ENCODE data around the gene ACKR3. TPM values are rescaled to one million over a fixed set of nuclear protein-coding genes. Genes with fewer than 3 reads are reported as not detected.

ACKR3 gene
- total and polyA plus RNA-seq, 2 donors (not counting 1 experiment from before 2014, with no cell fraction given) = 0.17 to 1.5 TPM

- DNase-seq (ENCODE audit: low read depth in 2 of 2) = no peak
- H3K9me3 ChIP-seq (ENCODE audit: control insufficient read depth, insufficient read depth, low read depth, low read length) = no peaks in the 10 kb centered on the region
- H3K79me2 ChIP-seq (ENCODE audit: control insufficient read depth, insufficient read depth, low read length) = no peaks in the 10 kb centered on the region
- no peak overlapping the region for H3K4me3 ChIP-seq (replicated peaks in 1 of 4; ENCODE audit: control extremely low read depth in 1 of 4, insufficient read depth in 1 of 4, low read depth in 3 of 4, low read length in 4 of 4)
- no peak for TF ChIP-seq EZH2 (IDR thresholded peaks at IDR 0.05; ENCODE audit: low read length, missing control alignments)
- TF ChIP-seq CTCF (conservative IDR thresholded peaks at IDR 0.05 in 1 of 2, IDR thresholded peaks at IDR 0.05 in 1 of 2; ENCODE audit: low read depth in 1 of 2, low read length in 2 of 2) = no peak
- no peak overlapping the region for H3K4me2 ChIP-seq (ENCODE audit: extremely low read depth, insufficient read depth, low read length)
- H4K20me1 ChIP-seq (ENCODE audit: control insufficient read depth, extremely low read depth, insufficient read depth, low read length) = no peaks in the 10 kb centered on the region
- no peak overlapping the region for H3K9ac ChIP-seq (ENCODE audit: insufficient read depth, low read length)
- H2AFZ ChIP-seq (ENCODE audit: low read length) = no peak overlapping the region
- no peaks in the 10 kb centered on the region for H3K4me1 ChIP-seq (ENCODE audit: control insufficient read depth, extremely low read depth, insufficient read depth, low read length)
- H3K27me3 ChIP-seq (ENCODE audit: control insufficient read depth, insufficient read depth, low read length) = no peaks in the 10 kb centered on the region
- H3K36me3 ChIP-seq (ENCODE audit: control insufficient read depth, insufficient read depth, low read length) = no peaks in the 10 kb centered on the region
- H3K27ac ChIP-seq (ENCODE audit: insufficient read depth, low read length) = no peak overlapping the region
Measured at GRCh38 chr2:236531996-236532395, 37.6 kb upstream of the ACKR3 start.

- DNase-seq (ENCODE audit: low read depth in 2 of 2) = no peak
Measured at GRCh38 chr2:236533343-236533742, 36.3 kb upstream of the ACKR3 start.

DNA sequence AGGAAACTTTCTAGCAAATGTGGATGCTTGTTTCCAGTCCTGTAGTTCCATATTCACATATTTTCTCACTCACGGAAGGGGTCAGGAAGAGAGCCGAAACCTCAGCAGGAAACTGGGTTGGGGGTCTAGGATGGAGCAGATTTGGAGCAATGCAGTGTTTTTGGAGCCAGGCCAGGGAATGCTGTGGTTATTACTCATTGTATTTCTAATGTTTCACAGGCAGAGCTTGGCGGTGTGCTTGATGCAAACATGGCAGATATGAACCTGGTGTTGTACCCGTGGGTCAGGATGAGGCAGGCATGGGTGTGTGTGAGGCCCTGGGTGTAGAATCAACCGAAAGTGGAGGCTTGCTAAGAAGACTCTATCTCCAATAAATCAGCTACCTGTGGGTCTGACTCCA lies 34.6 kb upstream of the ACKR3 start:
- H3K9ac ChIP-seq (ENCODE audit: insufficient read depth, low read length) = no peak overlapping the region
- no peak overlapping the region for H3K4me3 ChIP-seq (replicated peaks in 1 of 4; ENCODE audit: control extremely low read depth in 1 of 4, insufficient read depth in 1 of 4, low read depth in 3 of 4, low read length in 4 of 4)
- H3K36me3 ChIP-seq (ENCODE audit: control insufficient read depth, insufficient read depth, low read length) = no peaks in the 10 kb centered on the region
- no peaks in the 10 kb centered on the region for H3K4me1 ChIP-seq (ENCODE audit: control insufficient read depth, extremely low read depth, insufficient read depth, low read length)
- no peak overlapping the region for H3K4me2 ChIP-seq (ENCODE audit: extremely low read depth, insufficient read depth, low read length)
- TF ChIP-seq EZH2 (IDR thresholded peaks at IDR 0.05; ENCODE audit: low read length, missing control alignments) (no peak), CTCF (conservative IDR thresholded peaks at IDR 0.05 in 1 of 2, IDR thresholded peaks at IDR 0.05 in 1 of 2; ENCODE audit: low read depth in 1 of 2, low read length in 2 of 2) (no peak)
- no peaks in the 10 kb centered on the region for H3K9me3 ChIP-seq (ENCODE audit: control insufficient read depth, insufficient read depth, low read depth, low read length)
- peak; percentile 50 to 96 for DNase-seq (ENCODE audit: low read depth in 2 of 2)
- H3K79me2 ChIP-seq (ENCODE audit: control insufficient read depth, insufficient read depth, low read length) = no peaks in the 10 kb centered on the region
- H3K27me3 ChIP-seq (ENCODE audit: control insufficient read depth, insufficient read depth, low read length) = no peaks in the 10 kb centered on the region
- H4K20me1 ChIP-seq (ENCODE audit: control insufficient read depth, extremely low read depth, insufficient read depth, low read length) = no peaks in the 10 kb centered on the region
- no peak overlapping the region for H3K27ac ChIP-seq (ENCODE audit: insufficient read depth, low read length)
- no peak overlapping the region for H2AFZ ChIP-seq (ENCODE audit: low read length)

More at GRCh38 chr2:236533343-236533742, 36.3 kb upstream of the ACKR3 start:
- Histone ChIP-seq H3K36me3 (ENCODE audit: control insufficient read depth, insufficient read depth, low read length) (no peaks in the 10 kb centered on the region), H3K79me2 (ENCODE audit: control insufficient read depth, insufficient read depth, low read length) (no peaks in the 10 kb centered on the region), H3K27ac (ENCODE audit: insufficient read depth, low read length) (no peak overlapping the region), H3K9ac (ENCODE audit: insufficient read depth, low read length) (no peak overlapping the region), H3K4me3 (replicated peaks in 1 of 4; ENCODE audit: control extremely low read depth in 1 of 4, insufficient read depth in 1 of 4, low read depth in 3 of 4, low read length in 4 of 4) (no peak overlapping the region), H3K4me2 (ENCODE audit: extremely low read depth, insufficient read depth, low read length) (no peak overlapping the region), H3K4me1 (ENCODE audit: control insufficient read depth, extremely low read depth, insufficient read depth, low read length) (no peaks in the 10 kb centered on the region), H4K20me1 (ENCODE audit: control insufficient read depth, extremely low read depth, insufficient read depth, low read length) (no peaks in the 10 kb centered on the region), H2AFZ (ENCODE audit: low read length) (no peak overlapping the region), H3K9me3 (ENCODE audit: control insufficient read depth, insufficient read depth, low read depth, low read length) (no peaks in the 10 kb centered on the region), H3K27me3 (ENCODE audit: control insufficient read depth, insufficient read depth, low read length) (no peaks in the 10 kb centered on the region)
- TF ChIP-seq CTCF (conservative IDR thresholded peaks at IDR 0.05 in 1 of 2, IDR thresholded peaks at IDR 0.05 in 1 of 2; ENCODE audit: low read depth in 1 of 2, low read length in 2 of 2) = no peak
- TF ChIP-seq EZH2 (IDR thresholded peaks at IDR 0.05; ENCODE audit: low read length, missing control alignments) = no peak
